ENCODE measurements around the gene CERS5.

Gene CERS5

GRCh38 chr12:50167049-50167828 lies at the start of gene CERS5:
Gene CERS5 (minus strand): TSS chr12:50167369. CDS start chr12:50167297, 72 bp downstream.
- Mint-ChIP-seq H3K4me3 (peak within 1 kb of the TSS; percentile 86), H3K4me1 (peaks cover 37% of the 10 kb centered on the region), H3K27me3 (ENCODE audit: low read depth, poor library complexity) (peaks cover 8% of the 10 kb centered on the region), H3K36me3 (ENCODE audit: low read depth) (peaks cover 19% of the 10 kb centered on the region), H3K9me3 (peaks cover 23% of the 10 kb centered on the region), H3K27ac (peak within 1 kb of the TSS; percentile 98)
- TF ChIP-seq CTCF (IDR thresholded peaks at IDR 0.05) = peak; percentile 29
- peak; percentile 99 for DNase-seq

- no peak overlapping the region for H3K4me3 Mint-ChIP-seq
- no peaks in the 10 kb centered on the region for H3K9me3 Mint-ChIP-seq
- H3K27ac Mint-ChIP-seq = no peak overlapping the region
- H3K27me3 Mint-ChIP-seq (ENCODE audit: low read depth, poor library complexity) = no peaks in the 10 kb centered on the region
- DNase-seq = no peak
- peaks cover 25% of the 10 kb centered on the region for H3K4me1 Mint-ChIP-seq
- no peak for TF ChIP-seq CTCF (IDR thresholded peaks at IDR 0.05)
- H3K36me3 Mint-ChIP-seq (ENCODE audit: low read depth) = peaks cover 22% of the 10 kb centered on the region
Measured at GRCh38 chr12:50215033-50215432, 47.9 kb upstream of the CERS5 start.

GRCh38 chr12:50214018-50214417 lies 46.8 kb upstream of the CERS5 start:
- H3K9me3 Mint-ChIP-seq = no peaks in the 10 kb centered on the region
- no peak overlapping the region for H3K4me3 Mint-ChIP-seq
- H3K4me1 Mint-ChIP-seq = peaks cover 22% of the 10 kb centered on the region

GRCh38 chr12:50213439-50213838 lies 46.3 kb upstream of the CERS5 start:
- Mint-ChIP-seq H3K27me3 (ENCODE audit: low read depth, poor library complexity) (no peaks in the 10 kb centered on the region), H3K4me1 (peaks cover 22% of the 10 kb centered on the region)

More at GRCh38 chr12:50214018-50214417, 46.8 kb upstream of the CERS5 start:
- TF ChIP-seq CTCF (IDR thresholded peaks at IDR 0.05) = no peak
- no peak for DNase-seq
- Mint-ChIP-seq H3K36me3 (ENCODE audit: low read depth) (peaks cover 24% of the 10 kb centered on the region), H3K27me3 (ENCODE audit: low read depth, poor library complexity) (no peaks in the 10 kb centered on the region), H3K27ac (no peak overlapping the region)

GRCh38 chr12:50212071-50212467 lies 44.9 kb upstream of the CERS5 start:
- Mint-ChIP-seq H3K27me3 (ENCODE audit: low read depth, poor library complexity) (no peaks in the 10 kb centered on the region), H3K4me3 (no peak overlapping the region), H3K36me3 (ENCODE audit: low read depth) (peaks cover 23% of the 10 kb centered on the region), H3K4me1 (peaks cover 16% of the 10 kb centered on the region), H3K27ac (peak overlapping the region; percentile 28), H3K9me3 (no peaks in the 10 kb centered on the region)
- no peak for DNase-seq
- no peak for TF ChIP-seq CTCF (IDR thresholded peaks at IDR 0.05)

More at GRCh38 chr12:50213439-50213838, 46.3 kb upstream of the CERS5 start:
- Mint-ChIP-seq H3K9me3 (no peaks in the 10 kb centered on the region), H3K27ac (no peak overlapping the region), H3K4me3 (no peak overlapping the region), H3K36me3 (ENCODE audit: low read depth) (peaks cover 29% of the 10 kb centered on the region)
- no peak for DNase-seq
- no peak for TF ChIP-seq CTCF (IDR thresholded peaks at IDR 0.05)
